GM12872 (cell line): ENCODE measurements around the gene RPL31.

Source experiments
- TF ChIP-seq, protein P1 (sequence below): IDR thresholded peaks from 3 replicates; pipeline ENCODE4 v1.5.1; 2011; ENCODE audit warnings: low read depth, mild to moderate bottlenecking, low read length, moderate library complexity; ENCODE audit not compliant: insufficient read depth

RPL31 gene

DNA sequence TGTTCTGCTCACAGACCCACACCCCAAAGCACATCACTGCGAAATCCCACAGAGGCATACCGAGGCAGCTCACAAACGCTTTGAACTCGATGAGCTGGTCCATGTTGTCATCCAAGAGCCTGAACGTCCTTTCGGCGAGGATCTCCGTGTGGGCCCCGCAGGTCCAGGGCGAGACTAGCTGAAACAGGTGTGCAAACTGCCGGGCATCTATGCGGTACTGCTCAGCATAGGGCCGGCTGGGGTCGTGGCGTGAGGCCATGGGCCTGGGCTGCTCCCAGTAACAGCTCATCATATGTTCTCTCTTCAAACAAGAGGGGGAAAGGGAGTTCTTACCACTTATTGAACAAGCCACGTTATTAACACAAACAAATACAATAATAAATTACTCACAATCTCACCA, 20.1 kb downstream of the RPL31 start:
- TF ChIP-seq, protein P1, sequence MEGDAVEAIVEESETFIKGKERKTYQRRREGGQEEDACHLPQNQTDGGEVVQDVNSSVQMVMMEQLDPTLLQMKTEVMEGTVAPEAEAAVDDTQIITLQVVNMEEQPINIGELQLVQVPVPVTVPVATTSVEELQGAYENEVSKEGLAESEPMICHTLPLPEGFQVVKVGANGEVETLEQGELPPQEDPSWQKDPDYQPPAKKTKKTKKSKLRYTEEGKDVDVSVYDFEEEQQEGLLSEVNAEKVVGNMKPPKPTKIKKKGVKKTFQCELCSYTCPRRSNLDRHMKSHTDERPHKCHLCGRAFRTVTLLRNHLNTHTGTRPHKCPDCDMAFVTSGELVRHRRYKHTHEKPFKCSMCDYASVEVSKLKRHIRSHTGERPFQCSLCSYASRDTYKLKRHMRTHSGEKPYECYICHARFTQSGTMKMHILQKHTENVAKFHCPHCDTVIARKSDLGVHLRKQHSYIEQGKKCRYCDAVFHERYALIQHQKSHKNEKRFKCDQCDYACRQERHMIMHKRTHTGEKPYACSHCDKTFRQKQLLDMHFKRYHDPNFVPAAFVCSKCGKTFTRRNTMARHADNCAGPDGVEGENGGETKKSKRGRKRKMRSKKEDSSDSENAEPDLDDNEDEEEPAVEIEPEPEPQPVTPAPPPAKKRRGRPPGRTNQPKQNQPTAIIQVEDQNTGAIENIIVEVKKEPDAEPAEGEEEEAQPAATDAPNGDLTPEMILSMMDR = no peak

DNA sequence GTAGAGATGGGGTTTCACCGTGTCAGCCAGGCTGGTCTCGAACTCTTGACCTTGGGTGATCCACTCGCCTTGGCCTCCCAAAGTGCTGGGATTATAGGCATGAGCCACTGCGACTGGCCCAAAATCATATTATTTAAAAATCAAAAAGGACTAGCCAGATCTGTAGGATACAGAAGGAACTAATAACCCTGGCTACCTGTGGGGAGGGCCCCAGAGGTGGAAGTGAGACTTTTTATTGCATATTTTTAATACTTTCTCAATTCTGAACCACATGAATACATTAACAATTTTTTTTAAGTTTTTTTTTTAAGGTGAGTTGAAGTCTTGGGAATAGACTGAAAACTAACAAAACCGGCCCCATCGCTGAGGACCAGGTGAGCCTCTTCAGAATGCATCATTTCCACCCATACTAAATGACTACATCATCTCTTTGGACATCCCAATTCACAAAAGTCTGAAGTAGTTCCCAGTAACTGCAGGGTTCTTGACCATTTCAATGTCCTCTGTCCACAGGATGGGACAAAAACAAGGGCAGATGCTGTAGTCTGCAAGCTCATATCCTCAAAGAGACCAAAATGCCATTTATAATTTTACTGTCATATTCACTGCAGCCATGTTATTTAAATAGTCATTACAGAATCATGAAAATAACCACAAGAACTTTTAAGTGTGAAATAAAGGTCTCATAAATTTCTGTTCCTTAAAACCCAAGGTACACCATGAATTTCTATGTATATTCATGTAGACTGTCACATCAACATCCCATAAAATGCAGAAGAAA, 21.4 kb downstream of the RPL31 start:
- TF ChIP-seq, protein P1 = no peak

DNA sequence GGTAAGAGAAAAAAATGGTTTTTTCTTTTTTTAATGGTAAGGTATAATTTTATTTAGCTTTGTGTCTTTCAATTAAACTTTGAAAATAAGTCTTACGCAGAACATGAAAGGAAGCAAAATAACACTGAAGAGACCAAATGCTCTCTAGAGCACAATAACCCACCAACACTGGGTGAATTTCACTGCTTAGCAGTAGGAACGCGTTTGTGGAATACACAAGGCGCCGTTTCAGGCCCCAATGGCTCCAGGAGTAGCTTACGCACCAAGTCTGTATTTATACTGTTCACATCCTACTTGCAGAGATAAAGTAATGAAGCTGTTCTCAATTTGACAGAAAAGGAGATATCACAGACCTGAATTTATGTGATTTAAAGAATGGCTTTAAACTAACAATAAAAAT, 23.5 kb downstream of the RPL31 start:
- TF ChIP-seq, protein P1 = no peak

DNA sequence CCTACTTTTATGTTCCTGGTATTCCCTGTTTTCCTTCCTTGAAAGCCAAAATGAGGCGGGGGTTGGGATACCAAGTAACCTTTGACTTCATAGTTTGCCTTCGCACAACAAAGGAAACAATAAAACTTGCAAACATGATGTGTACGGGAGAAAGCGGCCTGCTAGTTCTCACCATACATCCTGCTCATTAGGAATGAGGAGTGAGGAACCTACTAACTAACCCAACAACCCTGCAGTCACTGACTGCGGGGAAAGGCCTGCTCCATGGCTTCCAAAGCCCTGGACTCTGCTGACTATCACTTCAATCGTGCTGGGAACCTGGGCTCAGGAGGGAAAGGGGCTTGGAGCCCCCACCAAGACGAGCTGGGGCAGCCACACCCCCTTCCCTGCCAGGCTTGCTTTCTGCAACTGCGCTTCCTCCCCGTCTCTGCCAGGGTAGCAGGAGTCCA, 24.2 kb downstream of the RPL31 start:
- TF ChIP-seq, protein P1 = no peak

DNA sequence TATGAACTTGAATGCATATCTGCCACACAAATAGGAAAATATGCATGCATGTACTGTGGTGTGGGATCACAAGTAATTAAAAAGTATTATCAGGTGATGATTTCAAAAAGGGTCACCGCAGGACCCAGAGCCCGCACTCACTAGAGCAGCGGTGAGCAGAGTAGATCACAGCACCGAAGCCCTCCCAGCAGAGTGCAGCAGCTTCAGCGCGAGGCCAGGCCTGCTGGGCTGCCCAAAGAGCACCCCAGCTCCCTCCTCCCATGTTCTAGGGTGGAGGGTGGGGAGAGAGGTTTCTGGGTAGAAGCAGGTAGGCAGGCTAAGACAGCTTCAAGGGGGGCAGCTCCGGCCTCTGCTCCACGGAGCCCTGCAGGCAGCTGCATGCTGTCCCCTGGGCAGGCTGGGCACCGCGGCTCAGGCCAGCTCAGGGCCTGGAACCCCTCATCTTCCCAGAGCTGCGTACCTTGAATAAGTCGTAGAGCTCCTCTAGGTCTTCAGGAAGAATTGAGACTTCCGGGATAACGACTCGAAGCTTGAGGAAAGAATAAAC, 24.9 kb downstream of the RPL31 start:
- TF ChIP-seq, protein P1 = no peak

DNA sequence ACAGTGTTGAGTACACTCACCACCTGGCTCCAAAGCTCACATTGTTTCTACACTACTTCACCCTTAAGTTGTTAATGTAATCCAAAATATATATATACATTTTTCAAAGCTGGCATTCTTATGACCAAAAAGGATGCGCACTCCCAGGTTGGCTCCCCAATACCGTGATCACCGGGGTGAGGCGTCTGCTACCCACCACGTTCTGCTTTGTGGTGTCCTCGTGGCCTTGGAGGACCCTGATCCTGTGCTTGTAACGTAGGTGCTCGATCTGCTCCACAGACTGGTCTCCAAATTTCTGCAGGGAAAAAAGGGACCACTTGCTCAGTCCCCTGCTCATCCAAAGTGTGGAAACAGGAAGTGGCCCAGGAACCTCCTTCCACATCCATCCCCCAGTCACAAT, 25.8 kb downstream of the RPL31 start:
- TF ChIP-seq, protein P1 = no peak

DNA sequence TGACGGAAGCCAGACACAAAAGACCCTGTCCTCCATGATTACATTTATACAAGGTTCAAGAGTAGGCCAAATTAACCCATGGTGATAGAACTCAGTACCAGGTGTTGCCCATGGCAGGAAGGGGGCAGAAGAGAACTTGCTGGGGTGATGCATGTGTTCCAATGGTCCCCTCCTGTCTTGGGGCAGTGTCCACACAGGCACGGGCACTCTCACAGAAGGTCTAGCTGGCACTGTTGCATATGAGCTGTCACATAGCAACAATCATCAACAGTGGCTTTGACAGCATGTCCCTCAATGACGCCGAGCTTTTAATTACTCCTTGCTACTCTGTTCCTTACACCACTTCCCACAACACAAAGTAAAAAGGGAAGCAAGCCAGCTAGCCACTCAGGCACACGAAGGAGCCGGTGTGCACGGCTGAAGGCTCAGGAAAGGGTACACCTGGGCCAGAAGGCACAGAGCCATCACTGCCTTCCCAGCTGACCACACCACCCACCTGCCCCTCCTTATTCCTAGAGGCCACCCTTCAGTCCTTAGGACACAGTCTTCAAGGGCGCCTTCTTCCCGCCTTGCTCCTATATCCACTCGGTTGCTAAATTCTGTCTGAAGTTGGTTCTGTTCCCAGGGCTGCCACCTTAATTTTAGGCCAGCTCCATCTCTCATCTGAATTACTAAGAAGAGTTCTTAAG, 28.9 kb downstream of the RPL31 start:
- TF ChIP-seq, protein P1 = no peak
